ENCODE measurements around the gene GPR21.

- TF ChIP-seq EZH2 (IDR thresholded peaks at IDR 0.05) (no peak), CTCF (IDR thresholded peaks at IDR 0.05) (no peak)
Observed at GRCh38 chr9:123084256-123084655, 50.8 kb downstream of the GPR21 start.

Data from neural progenitor cell (in vitro differentiated cells).